ENCODE measurements around the gene LYST. TPM values are rescaled to one million over a fixed set of nuclear protein-coding genes. Genes with fewer than 3 reads are reported as not detected.

Gene LYST
- total RNA-seq, 2 experiments from 2014 or later: 52.8 to 61.2 TPM

GRCh38 chr1:235722858-235723257, 143.8 kb downstream of the LYST start:
- no peak for DNase-seq
- POLR2A ChIA-PET: no interaction called here
- no peaks in the 10 kb centered on the region for H3K27me3 Mint-ChIP-seq

DNA sequence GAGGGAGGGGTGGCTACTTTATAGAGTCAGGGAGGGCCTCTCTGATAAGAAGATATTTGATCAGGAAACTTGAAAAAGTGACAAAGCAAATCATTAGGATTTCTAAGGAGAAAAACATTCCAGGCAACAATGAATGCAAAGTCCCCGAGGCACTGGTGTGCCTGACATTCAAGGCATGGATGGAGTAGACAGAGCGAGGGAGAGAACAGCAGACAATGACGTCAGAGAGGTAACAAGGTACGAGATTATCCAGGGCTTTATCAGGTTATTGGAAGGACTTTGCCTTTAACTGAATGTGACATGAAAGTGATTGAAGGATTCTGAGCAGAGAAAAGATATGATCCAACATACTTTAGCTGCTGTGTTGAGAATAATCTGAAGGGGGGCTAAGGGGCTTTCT, 144.7 kb downstream of the LYST start:
- POLR2A ChIA-PET: no interaction called here

More at GRCh38 chr1:235722858-235723257, 143.8 kb downstream of the LYST start:
- H3K9me3 Mint-ChIP-seq: no peaks in the 10 kb centered on the region
- no peak overlapping the region for H3K4me3 Mint-ChIP-seq
- no peaks in the 10 kb centered on the region for H3K4me1 Mint-ChIP-seq
- no peak overlapping the region for H3K27ac Mint-ChIP-seq
- ATAC-seq (ENCODE audit: low read depth): no peak
- peaks cover 11% of the 10 kb centered on the region for H3K36me3 Mint-ChIP-seq

GRCh38 chr1:235720544-235720943, 146.2 kb downstream of the LYST start:
- POLR2A ChIA-PET: no interaction called here
- no peak for ATAC-seq (ENCODE audit: low read depth)
- H3K27ac Mint-ChIP-seq: no peak overlapping the region
- H3K4me1 Mint-ChIP-seq: no peaks in the 10 kb centered on the region
- no peaks in the 10 kb centered on the region for H3K27me3 Mint-ChIP-seq
- H3K4me3 Mint-ChIP-seq: no peak overlapping the region
- peaks cover 18% of the 10 kb centered on the region for H3K36me3 Mint-ChIP-seq
- no peak for DNase-seq
- no peaks in the 10 kb centered on the region for H3K9me3 Mint-ChIP-seq

More for the DNA sequence above, 144.7 kb downstream of the LYST start:
- Mint-ChIP-seq H3K27ac (no peak overlapping the region), H3K9me3 (no peaks in the 10 kb centered on the region), H3K4me3 (no peak overlapping the region), H3K27me3 (no peaks in the 10 kb centered on the region), H3K36me3 (peaks cover 15% of the 10 kb centered on the region), H3K4me1 (no peaks in the 10 kb centered on the region)
- ATAC-seq (ENCODE audit: low read depth): no peak
- no peak for DNase-seq

DNA sequence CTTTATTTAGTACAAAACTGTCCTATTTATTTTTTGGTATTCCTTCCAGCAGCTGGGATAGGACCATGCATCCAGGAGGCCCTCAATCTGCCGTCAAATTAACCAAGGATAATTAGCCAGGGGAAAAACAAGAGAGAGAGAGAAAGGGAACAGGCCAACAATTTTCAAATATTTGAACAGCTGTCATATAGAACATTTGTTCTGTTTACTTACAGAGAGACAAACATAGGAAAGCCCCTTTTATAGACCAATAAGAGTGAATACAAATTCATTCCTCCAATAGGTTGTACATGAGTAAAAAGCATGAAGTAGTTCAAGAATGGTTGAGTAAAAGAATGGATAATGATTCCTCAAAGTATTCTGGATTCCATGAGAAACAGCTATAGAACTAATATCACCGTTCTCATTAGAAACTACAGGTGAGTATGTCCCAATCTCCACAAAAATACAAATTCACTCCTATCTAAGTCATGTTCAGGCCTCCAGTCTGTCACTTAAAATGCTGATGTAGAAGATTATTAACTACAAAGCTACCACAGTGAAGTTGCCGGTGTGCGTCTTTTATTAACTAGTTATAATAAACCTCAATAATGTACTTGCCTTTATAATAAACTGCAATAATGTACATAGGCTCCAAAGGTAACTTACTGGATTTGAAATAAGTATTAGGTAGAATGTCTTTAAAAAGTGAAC, 152.4 kb downstream of the LYST start:
- no peak overlapping the region for H3K4me3 Mint-ChIP-seq
- H3K27ac Mint-ChIP-seq: no peak overlapping the region
- ATAC-seq (ENCODE audit: low read depth): no peak
- H3K4me1 Mint-ChIP-seq: no peaks in the 10 kb centered on the region
- no peaks in the 10 kb centered on the region for H3K9me3 Mint-ChIP-seq
- H3K27me3 Mint-ChIP-seq: no peaks in the 10 kb centered on the region
- peaks cover 15% of the 10 kb centered on the region for H3K36me3 Mint-ChIP-seq
- DNase-seq: no peak
- POLR2A ChIA-PET: no interaction called here

- ATAC-seq (ENCODE audit: low read depth) (no peak), DNase-seq (no peak)
- Mint-ChIP-seq H3K4me1 (no peaks in the 10 kb centered on the region), H3K4me3 (no peak overlapping the region), H3K27me3 (no peaks in the 10 kb centered on the region), H3K27ac (no peak overlapping the region), H3K36me3 (peaks cover 16% of the 10 kb centered on the region), H3K9me3 (no peaks in the 10 kb centered on the region)
- POLR2A ChIA-PET: no interaction called here
Observed at GRCh38 chr1:235712812-235713211, 153.9 kb downstream of the LYST start.

DNA sequence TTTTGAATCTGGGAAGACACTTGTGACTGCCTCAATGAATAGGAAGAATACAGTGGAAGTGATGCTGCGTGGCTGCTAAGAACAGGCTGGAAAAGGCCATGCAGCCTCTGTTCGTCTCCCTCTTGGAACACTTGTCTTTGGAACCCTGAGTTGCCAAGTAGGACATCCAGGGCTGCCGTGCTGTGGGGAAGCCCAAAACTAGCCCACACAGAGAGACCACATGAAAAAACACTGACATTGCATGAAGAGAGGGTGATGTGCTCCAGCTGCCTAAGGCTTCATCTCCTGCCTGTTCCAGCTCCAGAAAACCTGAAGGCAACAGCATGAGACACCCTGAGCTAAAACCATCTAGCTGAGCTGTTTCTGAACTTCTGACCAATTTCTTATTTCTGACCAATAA, 156.0 kb downstream of the LYST start:
- Mint-ChIP-seq H3K4me3 (no peak overlapping the region), H3K9me3 (no peaks in the 10 kb centered on the region), H3K4me1 (no peaks in the 10 kb centered on the region), H3K27me3 (no peaks in the 10 kb centered on the region), H3K27ac (no peak overlapping the region), H3K36me3 (peaks cover 13% of the 10 kb centered on the region)
- DNase-seq (no peak), ATAC-seq (ENCODE audit: low read depth) (no peak)
- POLR2A ChIA-PET: no interaction called here

- Mint-ChIP-seq H3K27ac (no peak overlapping the region), H3K4me1 (no peaks in the 10 kb centered on the region), H3K9me3 (no peaks in the 10 kb centered on the region), H3K27me3 (no peaks in the 10 kb centered on the region), H3K36me3 (peaks cover 7% of the 10 kb centered on the region), H3K4me3 (no peak overlapping the region)
- POLR2A ChIA-PET: no interaction called here
- DNase-seq (no peak), ATAC-seq (ENCODE audit: low read depth) (no peak)
Observed at GRCh38 chr1:235709018-235709417, 157.7 kb downstream of the LYST start.

DNA sequence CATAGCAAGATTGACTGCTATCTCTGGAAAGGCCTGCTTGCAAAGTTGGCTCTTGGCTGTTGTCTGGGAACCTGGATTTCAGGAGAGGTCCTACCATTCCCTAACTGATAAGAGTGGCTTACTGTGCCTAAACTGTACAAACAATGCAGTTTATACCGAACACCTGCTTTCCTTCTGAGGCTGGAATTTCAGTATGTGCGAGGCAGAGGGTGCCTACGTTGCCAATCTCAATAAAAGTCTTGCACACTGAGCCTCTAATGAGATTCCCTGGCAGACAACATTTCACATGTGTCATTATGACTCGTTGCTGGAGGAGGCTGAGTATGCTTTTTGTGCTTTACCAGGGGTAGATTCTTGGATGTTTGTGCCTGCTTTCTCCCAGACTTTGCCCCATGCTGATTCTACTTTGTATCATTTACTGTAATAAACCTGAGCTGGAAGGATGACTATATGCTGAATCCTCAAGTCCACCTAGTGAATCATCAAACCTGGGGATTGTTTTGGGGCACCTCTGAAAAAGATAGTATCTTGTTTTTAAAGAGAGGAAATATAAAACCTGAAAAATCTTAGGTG, 158.2 kb downstream of the LYST start:
- Mint-ChIP-seq H3K36me3 (peaks cover 10% of the 10 kb centered on the region), H3K27ac (no peak overlapping the region), H3K4me3 (no peak overlapping the region), H3K4me1 (no peaks in the 10 kb centered on the region), H3K9me3 (no peaks in the 10 kb centered on the region), H3K27me3 (no peaks in the 10 kb centered on the region)
- ATAC-seq (ENCODE audit: low read depth) (no peak), DNase-seq (no peak)
- POLR2A ChIA-PET: no interaction called here

GRCh38 chr1:235703506-235703905, 163.2 kb downstream of the LYST start:
- Mint-ChIP-seq H3K4me1 (peaks cover 1% of the 10 kb centered on the region), H3K27ac (no peak overlapping the region), H3K4me3 (no peak overlapping the region), H3K27me3 (no peaks in the 10 kb centered on the region), H3K9me3 (no peaks in the 10 kb centered on the region), H3K36me3 (peaks cover 38% of the 10 kb centered on the region)
- ATAC-seq (ENCODE audit: low read depth): no peak
- no peak for DNase-seq
- POLR2A ChIA-PET: no interaction called here

DNA sequence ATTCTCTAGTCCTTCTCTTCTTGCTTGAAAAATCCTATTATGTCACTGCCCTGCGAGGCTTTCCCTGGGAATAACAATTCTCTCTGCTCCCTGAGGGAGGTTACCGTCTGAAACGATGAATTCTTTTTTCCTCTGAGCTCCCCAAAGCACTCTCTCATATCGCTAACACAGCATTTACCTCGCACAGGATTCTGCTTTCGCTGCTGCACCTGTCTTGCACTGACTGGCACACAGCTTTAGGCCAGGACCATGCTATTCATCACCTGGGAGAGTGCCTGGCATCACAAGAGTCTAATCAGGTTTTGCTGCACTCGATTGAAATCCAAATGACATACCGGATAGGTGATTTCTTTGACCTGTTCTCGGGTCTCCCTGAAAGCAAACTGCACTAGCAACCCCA, 164.3 kb downstream of the LYST start:
- Mint-ChIP-seq H3K9me3 (no peaks in the 10 kb centered on the region), H3K36me3 (peaks cover 42% of the 10 kb centered on the region)

DNA sequence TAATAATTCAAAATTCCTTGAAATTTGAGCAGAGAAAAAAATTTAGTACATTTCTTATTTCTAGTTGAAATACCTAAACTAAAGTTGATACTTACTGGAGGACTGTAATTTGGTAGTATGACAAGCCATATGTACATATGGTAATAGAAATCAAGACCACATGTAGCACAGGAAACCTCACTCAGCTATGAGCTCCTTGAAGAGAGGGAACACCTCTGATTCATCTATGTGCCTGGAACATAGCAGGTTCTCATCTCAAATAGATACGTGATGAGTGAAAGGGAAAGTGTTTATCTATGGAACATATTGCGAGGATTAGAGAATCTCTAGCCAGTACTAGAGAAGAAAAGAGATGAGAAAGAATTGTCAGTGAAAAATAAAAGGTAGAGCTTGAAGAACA, 169.2 kb downstream of the LYST start:
- Mint-ChIP-seq H3K9me3 (no peaks in the 10 kb centered on the region), H3K27me3 (no peaks in the 10 kb centered on the region), H3K27ac (peak overlapping the region; percentile 6), H3K4me3 (no peak overlapping the region), H3K36me3 (peaks cover 44% of the 10 kb centered on the region), H3K4me1 (peaks cover 4% of the 10 kb centered on the region)
- POLR2A ChIA-PET: no interaction called here
- no peak for ATAC-seq (ENCODE audit: low read depth)
- no peak for DNase-seq

More for the DNA sequence above, 164.3 kb downstream of the LYST start:
- Mint-ChIP-seq H3K27ac (no peak overlapping the region), H3K4me3 (no peak overlapping the region), H3K4me1 (peaks cover 4% of the 10 kb centered on the region), H3K27me3 (no peaks in the 10 kb centered on the region)
- DNase-seq (no peak), ATAC-seq (ENCODE audit: low read depth) (no peak)
- POLR2A ChIA-PET: no interaction called here

GRCh38 chr1:235689356-235689755, 177.3 kb downstream of the LYST start:
- Mint-ChIP-seq H3K36me3 (peaks cover 18% of the 10 kb centered on the region), H3K4me1 (no peaks in the 10 kb centered on the region), H3K27ac (no peak overlapping the region), H3K9me3 (no peaks in the 10 kb centered on the region), H3K27me3 (no peaks in the 10 kb centered on the region), H3K4me3 (no peak overlapping the region)
- ATAC-seq (ENCODE audit: low read depth) (no peak), DNase-seq (no peak)
- POLR2A ChIA-PET: no interaction called here

- Mint-ChIP-seq H3K4me1 (no peaks in the 10 kb centered on the region), H3K4me3 (no peak overlapping the region), H3K27ac (no peak overlapping the region), H3K27me3 (no peaks in the 10 kb centered on the region), H3K9me3 (no peaks in the 10 kb centered on the region), H3K36me3 (peaks cover 17% of the 10 kb centered on the region)
- ATAC-seq (ENCODE audit: low read depth) (no peak), DNase-seq (no peak)
- POLR2A ChIA-PET: no interaction called here
Observed at GRCh38 chr1:235688096-235688495, 178.6 kb downstream of the LYST start.

- DNase-seq (no peak), ATAC-seq (ENCODE audit: low read depth) (no peak)
- H3K36me3 Mint-ChIP-seq: peaks cover 20% of the 10 kb centered on the region
- no peak overlapping the region for H3K27ac Mint-ChIP-seq
- H3K9me3 Mint-ChIP-seq: no peaks in the 10 kb centered on the region
- H3K4me1 Mint-ChIP-seq: peaks cover 6% of the 10 kb centered on the region
- POLR2A ChIA-PET: no interaction called here
- H3K4me3 Mint-ChIP-seq: no peak overlapping the region
- H3K27me3 Mint-ChIP-seq: no peaks in the 10 kb centered on the region
Observed at GRCh38 chr1:235683653-235684052, 183.1 kb downstream of the LYST start.
